Testis (tissue), 3 donors: ENCODE results near the gene HHATL. TPM values are rescaled to one million over a fixed set of nuclear protein-coding genes. Genes with fewer than 3 reads are reported as not detected.

Source experiments
- DNase-seq: peaks from one replicate; pipeline ENCODE4 v3.0.0-alpha.2; 2019
- H3K27ac ChIP-seq, 2 donors: fragments of 200-600 bp; sonication (generic); one replicate each; pipeline ENCODE4 v1.5.1; 2019
- H3K27me3 ChIP-seq: fragments of 200-600 bp; sonication (generic); one replicate; pipeline ENCODE4 v1.5.1; 2019
- H3K36me3 ChIP-seq: fragments of 200-600 bp; sonication (generic); one replicate; pipeline ENCODE4 v1.5.1; 2017; ENCODE audit warnings: low read depth; ENCODE audit errors: missing control alignments
- H3K4me1 ChIP-seq: fragments of 200-600 bp; sonication (generic); one replicate; pipeline ENCODE4 v1.5.1; 2019
- H3K4me3 ChIP-seq, 2 donors: fragments of 200-600 bp; sonication (generic); one replicate each; pipeline ENCODE4 v1.5.1; 2017 to 2019
- H3K9me3 ChIP-seq: fragments of 200-600 bp; sonication (generic); one replicate; pipeline ENCODE4 v1.5.1; 2017
- POLR2A ChIP-seq: fragments of 450-650 bp; IDR thresholded peaks from one replicate; pipeline ENCODE4 v1.6.1; 2017; ENCODE audit warnings: antibody characterized with exemption, mild to moderate bottlenecking, moderate library complexity
- WGBS, 2 donors: methylation state at CpG; one replicate each; pipeline ENCODE4 v1.1.5; 2018; 5-methylcytosine and 5-hydroxymethylcytosine counted together
- intact Hi-C: fragments of 100-400 bp; cut with DNase I; formaldehyde crosslinking; loops from one replicate; pipeline ENCODE4 v1.15.1; 2023; ENCODE audit warnings: low total_unique reads
- polyA plus RNA-seq: library from polyadenylated mRNA; stranded (reverse); fragments of 350-450 nt; fragmentation: Illumina TruSeq; extraction: RNeasy Lipid Tissue Mini Kit (QIAGEN cat#74804); gene quantifications from one replicate; pipeline ENCODE4 v1.2.3, GENCODE V29; 2014; ENCODE audit warnings: low read depth, low replicate concordance; ENCODE audit not compliant: insufficient read depth
- total RNA-seq, 2 donors: library from RNA; depleted of rRNA; stranded (reverse); fragments of >200 nt; gene quantifications; one replicate each; pipeline ENCODE4 v1.2.3, GENCODE V29; 2016
- TF ChIP-seq, protein P1 (sequence below), 3 experiments: fragments of 450-650 bp in 2 of 3; fragments of 200-600 bp in 1 of 3; sonication (generic) in 1 of 3; IDR thresholded peaks; one replicate each; pipeline ENCODE4 v1.5.1; 2016 to 2019; ENCODE audit warnings: antibody characterized with exemption in 3 of 3, mild to moderate bottlenecking in 2 of 3, moderate library complexity in 1 of 3

HHATL gene
- total and polyA plus RNA-seq, 3 donors from 2014 or later = 6.1 to 7.2 (median 6.4) TPM

DNA sequence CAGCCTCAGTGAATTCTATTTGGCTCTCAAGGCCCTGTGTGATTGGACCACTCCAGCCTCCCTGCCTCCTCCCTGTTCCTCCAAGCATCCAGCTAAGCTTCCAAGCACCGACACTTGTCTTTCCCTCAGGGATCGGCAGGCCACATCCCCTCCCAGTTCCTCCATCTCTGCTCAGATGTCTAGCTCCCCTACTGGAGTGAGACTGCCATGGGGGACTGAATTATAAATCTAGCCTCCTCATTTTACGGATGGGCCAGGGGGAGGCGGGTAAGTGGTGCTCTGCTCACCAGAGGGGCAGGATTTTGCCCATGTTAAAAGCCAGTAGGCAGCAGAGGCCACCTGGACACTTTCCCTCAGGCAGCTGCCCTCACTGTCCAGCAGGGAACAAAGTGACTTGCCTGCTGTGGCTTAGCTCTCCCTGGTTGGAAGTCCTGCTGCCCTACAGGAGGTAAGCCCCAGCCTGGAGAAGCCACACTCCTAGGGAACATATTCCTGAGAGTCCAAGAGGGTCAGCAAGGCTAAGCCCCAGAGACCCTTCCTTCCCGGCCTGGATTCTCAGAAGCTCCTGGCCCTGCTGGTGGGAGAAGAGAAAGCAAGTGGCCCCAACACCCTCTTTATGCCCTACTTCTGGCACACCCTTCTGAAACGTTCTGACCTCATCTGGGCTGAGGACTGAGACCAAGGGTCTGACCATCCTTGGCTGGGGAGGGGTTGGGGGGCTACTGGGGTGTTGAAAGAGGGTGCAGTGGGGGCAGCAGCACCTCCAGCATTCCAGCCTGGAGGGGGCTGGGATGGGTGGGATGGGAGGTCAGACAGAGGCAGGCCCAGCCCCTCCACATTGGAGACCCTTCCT is 9.1 kb upstream of the HHATL start:
- Histone ChIP-seq H3K27me3 (no peaks in the 10 kb centered on the region), H3K4me1 (no peaks in the 10 kb centered on the region), H3K9me3 (no peaks in the 10 kb centered on the region), H3K36me3 (no peaks in the 10 kb centered on the region), H3K4me3 (no peak overlapping the region), H3K27ac (no peak overlapping the region)
- intact Hi-C loops = no loop called here
- TF ChIP-seq POLR2A = no peak
- TF ChIP-seq, protein P1, sequence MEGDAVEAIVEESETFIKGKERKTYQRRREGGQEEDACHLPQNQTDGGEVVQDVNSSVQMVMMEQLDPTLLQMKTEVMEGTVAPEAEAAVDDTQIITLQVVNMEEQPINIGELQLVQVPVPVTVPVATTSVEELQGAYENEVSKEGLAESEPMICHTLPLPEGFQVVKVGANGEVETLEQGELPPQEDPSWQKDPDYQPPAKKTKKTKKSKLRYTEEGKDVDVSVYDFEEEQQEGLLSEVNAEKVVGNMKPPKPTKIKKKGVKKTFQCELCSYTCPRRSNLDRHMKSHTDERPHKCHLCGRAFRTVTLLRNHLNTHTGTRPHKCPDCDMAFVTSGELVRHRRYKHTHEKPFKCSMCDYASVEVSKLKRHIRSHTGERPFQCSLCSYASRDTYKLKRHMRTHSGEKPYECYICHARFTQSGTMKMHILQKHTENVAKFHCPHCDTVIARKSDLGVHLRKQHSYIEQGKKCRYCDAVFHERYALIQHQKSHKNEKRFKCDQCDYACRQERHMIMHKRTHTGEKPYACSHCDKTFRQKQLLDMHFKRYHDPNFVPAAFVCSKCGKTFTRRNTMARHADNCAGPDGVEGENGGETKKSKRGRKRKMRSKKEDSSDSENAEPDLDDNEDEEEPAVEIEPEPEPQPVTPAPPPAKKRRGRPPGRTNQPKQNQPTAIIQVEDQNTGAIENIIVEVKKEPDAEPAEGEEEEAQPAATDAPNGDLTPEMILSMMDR (IDR thresholded peaks at IDR 0.05) = no peak
- 68 to 69% methylated on average over 6 of the region's 6 CpGs for WGBS, 2 donors
- DNase-seq = no peak

DNA sequence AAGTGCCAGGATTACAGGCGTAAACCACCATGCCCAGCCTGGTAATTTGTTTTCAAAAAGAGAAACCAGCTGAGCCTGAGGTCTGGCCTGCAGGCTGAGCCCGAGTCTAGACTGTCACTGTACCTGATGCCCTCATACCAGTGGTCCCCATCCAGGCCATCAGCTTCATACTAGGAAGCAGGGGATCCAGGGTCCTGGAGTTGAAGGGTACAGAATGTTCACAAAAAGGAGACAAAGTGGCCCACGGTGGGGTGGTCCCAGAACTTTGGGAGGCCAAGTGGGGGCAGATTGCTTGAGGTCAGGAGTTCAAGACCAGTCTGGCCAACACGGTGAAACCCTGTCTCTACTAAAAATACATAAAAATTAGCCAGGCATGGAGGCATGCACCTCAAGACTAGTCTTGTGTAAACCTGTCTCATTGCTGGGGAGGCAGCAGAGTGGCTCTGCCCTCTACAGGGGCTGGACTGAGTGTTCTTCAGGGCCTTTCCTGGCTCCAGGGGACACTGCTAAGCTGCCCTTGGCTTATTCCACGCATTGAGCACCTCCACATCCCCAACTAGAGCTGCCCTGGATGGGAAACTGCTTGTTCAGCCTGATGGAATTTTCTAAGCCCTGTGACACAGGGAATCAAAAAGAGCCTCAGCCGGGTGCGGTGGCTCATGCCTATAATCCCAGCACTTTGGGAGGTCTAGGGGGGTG is 7.9 kb upstream of the HHATL start:
- TF ChIP-seq, protein P1 (IDR thresholded peaks at IDR 0.05) = no peak
- no peak for TF ChIP-seq POLR2A
- no peaks in the 10 kb centered on the region for H3K36me3 ChIP-seq
- intact Hi-C loops = no loop called here
- WGBS, 2 donors = 81 to 82% methylated on average over 6 to 7 of the region's 7 CpGs
- no peaks in the 10 kb centered on the region for H3K4me1 ChIP-seq
- no peaks in the 10 kb centered on the region for H3K27me3 ChIP-seq
- H3K9me3 ChIP-seq = no peaks in the 10 kb centered on the region
- no peak for DNase-seq
- H3K27ac ChIP-seq = no peak overlapping the region
- no peak overlapping the region for H3K4me3 ChIP-seq

DNA sequence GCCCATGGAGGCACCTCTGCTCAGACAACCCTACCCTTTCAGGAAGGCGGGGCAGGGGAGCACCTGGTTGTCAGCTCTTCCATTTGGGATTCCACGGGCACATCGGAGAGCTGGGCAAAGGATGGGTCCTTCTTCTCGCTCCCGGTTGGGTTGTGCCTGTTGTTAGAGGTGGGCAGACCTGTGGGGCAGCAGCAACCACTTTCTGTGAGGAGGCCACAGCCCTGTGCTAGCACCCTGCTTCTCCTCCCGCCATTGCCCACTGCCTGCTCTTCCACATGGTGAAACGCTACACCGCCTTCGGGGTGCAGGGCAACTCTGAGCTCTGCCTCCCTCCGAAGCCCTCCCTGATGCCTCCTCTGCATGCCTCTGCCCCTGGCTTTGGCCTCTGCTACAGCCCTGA is 7.0 kb upstream of the HHATL start:
- Histone ChIP-seq H3K9me3 (no peaks in the 10 kb centered on the region), H3K27me3 (no peaks in the 10 kb centered on the region), H3K4me3 (no peak overlapping the region), H3K4me1 (no peaks in the 10 kb centered on the region), H3K27ac (no peak overlapping the region), H3K36me3 (no peaks in the 10 kb centered on the region)
- WGBS, 2 donors = 89 to 92% methylated on average over 10 of the region's 10 CpGs
- TF ChIP-seq POLR2A = no peak
- TF ChIP-seq, protein P1 (IDR thresholded peaks at IDR 0.05) = no peak
- intact Hi-C loops = no loop called here
- no peak for DNase-seq

DNA sequence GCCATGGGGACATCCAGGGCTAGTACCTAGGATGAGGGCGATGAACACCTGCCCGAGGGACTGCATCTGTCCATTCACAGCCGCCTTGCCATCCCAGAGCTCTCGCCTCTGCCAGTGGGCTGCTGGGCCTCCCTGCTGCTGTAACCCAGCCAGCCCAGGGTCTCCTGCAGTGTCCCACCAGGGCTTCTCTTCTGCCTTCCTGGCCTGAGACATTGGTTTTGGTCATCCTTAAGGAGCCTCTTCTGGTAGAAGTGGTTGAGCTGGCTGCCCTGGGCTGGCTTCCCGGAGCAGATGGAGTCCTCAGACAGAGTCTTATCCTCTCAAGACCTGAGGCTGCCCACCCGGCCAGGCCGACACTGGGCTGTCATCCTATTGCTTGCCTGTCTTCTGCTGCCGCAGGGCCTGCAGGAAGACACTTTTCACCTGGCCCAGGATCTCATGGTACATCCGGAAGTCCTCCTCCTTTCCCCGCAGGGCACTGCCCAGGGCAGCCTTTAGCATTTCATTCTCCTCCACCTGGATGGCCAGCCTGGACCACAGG is 6.1 kb upstream of the HHATL start:
- TF ChIP-seq, protein P1 (IDR thresholded peaks at IDR 0.05) = no peak
- TF ChIP-seq POLR2A = no peak
- DNase-seq = no peak
- intact Hi-C loops = no loop called here
- no peaks in the 10 kb centered on the region for H3K27me3 ChIP-seq
- H3K4me3 ChIP-seq = no peak overlapping the region
- WGBS, 2 donors = 85 to 93% methylated on average over 5 to 10 of the region's 10 CpGs
- no peaks in the 10 kb centered on the region for H3K9me3 ChIP-seq
- no peaks in the 10 kb centered on the region for H3K36me3 ChIP-seq
- H3K4me1 ChIP-seq = no peaks in the 10 kb centered on the region
- no peak overlapping the region for H3K27ac ChIP-seq
